ENCODE measurements around the gene C17orf107. TPM values are rescaled to one million over a fixed set of nuclear protein-coding genes. Genes with fewer than 3 reads are reported as not detected.

C17orf107 gene
- polyA plus RNA-seq, 5 donors: 0.52 to 1.8 (median 0.85) TPM

DNA sequence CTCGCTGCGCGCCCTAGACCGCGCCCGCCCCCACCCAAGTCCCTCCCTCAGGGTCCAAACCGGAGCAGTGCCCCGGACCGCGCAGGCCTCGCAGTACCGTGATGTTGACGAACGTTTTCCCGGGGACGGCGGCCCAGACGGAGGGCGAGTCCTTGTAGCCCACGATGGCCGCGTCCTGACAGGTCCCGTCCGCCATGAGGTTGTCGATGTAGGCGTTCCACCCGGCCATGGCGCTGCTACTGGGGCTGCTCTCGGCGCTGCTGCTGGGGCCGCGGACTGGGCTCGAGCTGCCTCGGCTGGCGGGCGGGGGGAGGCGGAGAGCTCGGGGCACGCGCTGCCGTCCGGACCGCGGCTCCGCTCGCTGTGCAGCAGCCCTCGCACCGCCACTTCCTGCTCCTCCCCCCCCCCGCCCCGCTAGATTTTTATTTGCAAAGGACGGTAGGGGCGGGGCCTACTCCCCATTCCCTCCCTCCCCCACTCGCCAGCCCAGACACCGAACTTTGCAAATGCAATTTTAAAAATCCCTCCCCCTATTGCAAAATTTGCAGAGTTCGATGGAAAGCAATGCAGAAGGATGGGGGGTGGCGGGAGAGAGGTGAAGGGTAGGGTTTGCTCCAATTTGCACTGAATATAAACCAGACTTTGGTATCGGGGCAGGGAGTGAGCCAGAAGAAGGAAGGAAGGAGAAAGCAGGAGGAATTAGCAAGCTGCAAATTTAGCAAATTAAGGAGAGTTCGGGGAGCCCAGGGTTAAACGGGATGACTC lies 49.0 kb downstream of the C17orf107 start, which contains the start of gene PFN1:
PFN1 (minus strand) TSS at position 365 of the 765 bp plus-strand sequence; CDS start at position 229, 136 bp downstream.
- DNase-seq: peak; percentile 94

DNA sequence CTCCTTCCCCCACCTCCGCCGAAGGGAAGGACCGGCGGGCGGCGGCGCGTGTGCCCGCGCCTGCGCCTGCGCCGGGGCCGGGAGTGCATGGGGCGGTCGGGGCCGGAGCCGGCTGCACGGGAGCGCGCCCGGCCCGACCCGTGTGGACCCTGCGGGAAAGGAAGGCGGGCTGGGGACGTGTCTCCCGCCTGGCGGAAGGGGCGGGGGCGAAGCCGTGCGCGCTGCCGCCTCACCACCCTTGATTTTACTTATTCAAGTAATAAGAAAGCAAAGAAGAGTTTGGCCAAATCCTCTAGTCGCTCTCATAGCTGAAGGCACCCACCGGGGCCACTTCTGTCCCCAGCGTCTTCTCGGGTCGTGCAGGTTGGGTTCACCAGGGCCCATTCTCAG lies 49.6 kb downstream of the C17orf107 start:
- peak; percentile 90 to 93 for DNase-seq

DNA sequence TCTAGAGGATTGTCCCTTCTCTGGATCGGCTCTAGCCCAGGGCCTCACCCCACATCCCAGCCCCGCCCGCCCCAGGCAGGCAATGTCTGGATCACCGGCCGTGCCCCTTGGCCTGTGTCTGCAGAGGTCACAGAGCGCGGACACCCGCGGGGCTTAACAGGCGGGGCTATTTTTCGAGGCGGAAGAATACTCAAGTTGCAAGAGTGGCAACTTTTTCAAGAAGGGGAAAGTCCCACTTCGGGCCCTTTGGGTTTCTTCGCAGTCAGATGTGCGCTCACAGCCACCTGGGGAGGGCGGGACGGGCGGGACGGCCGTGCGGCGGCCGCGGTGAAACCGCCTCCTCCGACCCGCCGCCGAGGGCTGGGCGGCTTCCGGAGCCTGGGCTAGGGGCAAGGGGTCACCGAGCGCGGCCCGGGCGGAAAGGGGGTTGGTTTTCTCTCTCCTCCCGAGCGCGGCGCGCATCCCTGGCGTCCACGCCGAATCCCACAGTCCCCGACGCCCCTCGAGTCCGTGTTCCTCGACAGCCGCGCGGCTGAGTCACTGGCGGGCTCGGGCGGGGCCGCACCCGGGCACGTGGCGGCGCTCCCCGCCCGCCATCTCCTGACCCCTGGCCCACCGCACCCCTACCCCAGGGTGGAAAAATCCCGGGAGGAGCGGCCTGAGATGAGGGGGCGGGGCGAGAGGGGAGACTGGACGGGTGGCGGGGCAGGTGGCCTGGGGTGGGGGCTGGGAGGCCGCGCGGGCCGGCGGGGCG lies 50.2 kb downstream of the C17orf107 start:
- peak; percentile 46 to 65 for DNase-seq

DNA sequence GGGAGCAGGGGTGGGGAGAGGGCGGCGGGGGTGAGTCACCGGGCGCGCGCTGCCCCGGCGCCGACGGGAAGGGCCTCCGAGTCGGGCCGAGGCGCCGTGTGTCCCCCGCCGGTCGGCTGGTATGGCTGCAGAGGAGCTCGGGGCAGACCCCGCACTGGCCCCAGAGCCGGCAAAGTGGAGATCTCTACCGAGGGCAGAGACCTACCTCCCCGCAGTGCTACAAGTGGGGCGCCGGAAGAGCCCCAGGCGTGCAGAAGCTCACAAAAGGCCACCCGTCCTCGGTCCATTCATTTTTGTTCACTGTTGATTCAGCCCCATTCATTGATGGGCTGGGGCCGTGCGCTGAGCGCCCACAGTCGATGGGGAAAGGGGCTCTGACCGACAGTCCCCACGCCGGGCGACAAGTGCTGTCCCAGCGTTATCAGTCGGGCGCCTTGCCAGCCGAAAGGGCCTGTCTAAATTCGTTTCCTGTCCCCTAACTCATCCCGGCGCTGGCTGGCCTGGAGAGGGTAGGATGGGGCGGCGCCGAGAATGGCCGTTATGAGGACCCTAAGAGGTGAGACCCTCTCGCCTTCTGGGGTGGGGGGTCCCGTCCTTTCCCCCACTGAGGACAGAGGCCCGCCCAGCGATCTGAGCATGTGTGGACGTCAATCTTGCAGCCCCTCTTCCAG lies 50.9 kb downstream of the C17orf107 start:
- DNase-seq: peak; percentile 33 to 45

DNA sequence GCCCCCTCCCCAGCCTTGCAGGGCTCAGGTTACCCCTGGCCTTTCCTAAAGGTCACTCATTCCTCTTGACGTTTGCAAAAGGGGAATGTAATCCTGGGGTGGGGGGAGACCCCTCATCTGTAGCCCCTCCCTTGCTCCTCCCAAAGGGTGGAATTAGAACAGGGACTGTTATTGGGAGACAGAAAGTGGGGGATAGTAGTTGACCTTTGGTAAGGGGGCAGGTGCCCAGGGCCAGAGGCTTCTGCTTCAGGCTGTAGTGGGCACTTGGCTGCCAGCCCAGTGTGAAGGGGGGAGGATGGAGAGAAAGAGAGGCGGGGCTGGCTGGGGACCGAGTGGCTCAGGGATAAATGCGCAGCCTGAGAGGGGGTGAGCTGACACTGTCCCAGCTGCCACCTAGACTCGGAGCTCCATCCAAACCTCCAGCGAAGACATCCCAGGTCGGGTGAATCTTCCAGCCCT lies 51.4 kb downstream of the C17orf107 start, which contains the start of gene ENO3:
ENO3 (plus strand) TSS at position 374 of the 459 bp plus-strand sequence. CDS start 711 bp downstream, outside the sequence.
- no peak for DNase-seq

DNA sequence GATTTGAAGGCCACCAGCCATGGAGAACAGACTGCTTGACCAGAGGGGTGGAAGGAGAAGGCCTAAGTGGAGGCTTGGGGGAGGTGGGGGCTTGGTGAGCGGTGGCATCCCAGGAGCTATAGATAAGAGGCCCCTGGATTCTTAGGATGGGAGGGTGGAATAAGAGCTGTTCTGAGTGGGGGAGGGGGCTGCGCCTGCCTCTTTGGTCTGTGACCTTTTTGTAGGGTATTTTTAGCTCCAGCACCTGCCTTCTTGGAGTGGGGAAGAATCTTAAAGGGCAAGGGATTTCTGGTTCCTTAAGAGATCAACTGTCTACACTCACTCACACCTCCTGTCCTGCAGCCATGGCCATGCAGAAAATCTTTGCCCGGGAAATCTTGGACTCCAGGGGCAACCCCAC lies 52.1 kb downstream of the C17orf107 start:
- DNase-seq: no peak

Other genes starting within 250 kb of the C17orf107 start
- 10 to 100 TPM; 32.8 to 56.6 (median 47.0) TPM for gene PELP1, start 195.4 kb upstream of the C17orf107 start, polyA plus RNA-seq (ENCODE audit: insufficient read depth in 1 of 5, insufficient read length in 5 of 5, low replicate concordance in 1 of 5)
- 10 to 100 TPM; 39.2 to 56.5 (median 44.9) TPM for gene ARRB2, start 188.9 kb upstream of the C17orf107 start, polyA plus RNA-seq (ENCODE audit: insufficient read depth in 1 of 5, insufficient read length in 5 of 5, low replicate concordance in 1 of 5)
- gene MED11, start 168.1 kb upstream of the C17orf107 start, polyA plus RNA-seq (ENCODE audit: insufficient read depth in 1 of 5, insufficient read length in 5 of 5, low replicate concordance in 1 of 5): 10 to 100 TPM; 21.2 to 25.9 (median 24.0) TPM
- gene ZMYND15, start 159.7 kb upstream of the C17orf107 start, polyA plus RNA-seq (ENCODE audit: insufficient read depth in 1 of 5, insufficient read length in 5 of 5, low replicate concordance in 1 of 5): under 1 TPM; 0.34 to 0.87 (median 0.65) TPM
- 10 to 100 TPM; 12.1 to 24.4 (median 16.9) TPM for gene CXCL16, start 159.6 kb upstream of the C17orf107 start, polyA plus RNA-seq (ENCODE audit: insufficient read depth in 1 of 5, insufficient read length in 5 of 5, low replicate concordance in 1 of 5)
- gene TM4SF5, start 127.7 kb upstream of the C17orf107 start, polyA plus RNA-seq (ENCODE audit: insufficient read depth in 1 of 5, insufficient read length in 5 of 5, low replicate concordance in 1 of 5): not detected
- under 1 TPM in 4 of 5 donors, not detected in 1; 0.16 to 0.97 (median 0.35) TPM for gene VMO1, start 113.2 kb upstream of the C17orf107 start, polyA plus RNA-seq (ENCODE audit: insufficient read depth in 1 of 5, insufficient read length in 5 of 5, low replicate concordance in 1 of 5)
- gene GLTPD2, start 110.6 kb upstream of the C17orf107 start, polyA plus RNA-seq (ENCODE audit: insufficient read depth in 1 of 5, insufficient read length in 5 of 5, low replicate concordance in 1 of 5): 1 to 10 TPM in 3 of 5 donors, under 1 TPM in 2; 0.64 to 1.7 (median 1.0) TPM
- gene PSMB6, start 103.4 kb upstream of the C17orf107 start, polyA plus RNA-seq (ENCODE audit: insufficient read depth in 1 of 5, insufficient read length in 5 of 5, low replicate concordance in 1 of 5): 100 to 1,000 TPM in 3 of 5 donors, 10 to 100 TPM in 2; 97.5 to 118 (median 100) TPM
- 10 to 100 TPM; 47.9 to 65.0 (median 60.6) TPM for gene PLD2, start 92.4 kb upstream of the C17orf107 start, polyA plus RNA-seq (ENCODE audit: insufficient read depth in 1 of 5, insufficient read length in 5 of 5, low replicate concordance in 1 of 5)
- gene MINK1, start 66.2 kb upstream of the C17orf107 start, polyA plus RNA-seq (ENCODE audit: insufficient read depth in 1 of 5, insufficient read length in 5 of 5, low replicate concordance in 1 of 5): 10 to 100 TPM; 47.4 to 64.5 (median 57.3) TPM
- gene CHRNE, start 3.6 kb downstream of the C17orf107 start, polyA plus RNA-seq (ENCODE audit: insufficient read depth in 1 of 5, insufficient read length in 5 of 5, low replicate concordance in 1 of 5): 1 to 10 TPM in 2 of 5 donors, under 1 TPM in 3; 0.59 to 1.2 (median 0.94) TPM
- 1 to 10 TPM; 2.4 to 3.5 (median 2.9) TPM for gene GP1BA, start 32.7 kb downstream of the C17orf107 start, polyA plus RNA-seq (ENCODE audit: insufficient read depth in 1 of 5, insufficient read length in 5 of 5, low replicate concordance in 1 of 5)
- gene SLC25A11, start 40.5 kb downstream of the C17orf107 start, polyA plus RNA-seq (ENCODE audit: insufficient read depth in 1 of 5, insufficient read length in 5 of 5, low replicate concordance in 1 of 5): 10 to 100 TPM; 40.1 to 62.0 (median 46.2) TPM
- gene RNF167, start 40.7 kb downstream of the C17orf107 start, polyA plus RNA-seq (ENCODE audit: insufficient read depth in 1 of 5, insufficient read length in 5 of 5, low replicate concordance in 1 of 5): 100 to 1,000 TPM; 105 to 134 (median 122) TPM
- gene PFN1, start 49.0 kb downstream of the C17orf107 start, polyA plus RNA-seq (ENCODE audit: insufficient read depth in 1 of 5, insufficient read length in 5 of 5, low replicate concordance in 1 of 5): 100 to 1,000 TPM; 315 to 670 (median 399) TPM
- gene ENO3, start 51.6 kb downstream of the C17orf107 start, polyA plus RNA-seq (ENCODE audit: insufficient read depth in 1 of 5, insufficient read length in 5 of 5, low replicate concordance in 1 of 5): 100 to 1,000 TPM in 1 of 5 donors, 10 to 100 TPM in 4; 12.8 to 101 (median 15.4) TPM
- 10 to 100 TPM; 73.1 to 88.6 (median 76.3) TPM for gene SPAG7, start 68.3 kb downstream of the C17orf107 start, polyA plus RNA-seq (ENCODE audit: insufficient read depth in 1 of 5, insufficient read length in 5 of 5, low replicate concordance in 1 of 5)
- 10 to 100 TPM; 25.4 to 40.9 (median 32.4) TPM for gene CAMTA2, start 88.1 kb downstream of the C17orf107 start, polyA plus RNA-seq (ENCODE audit: insufficient read depth in 1 of 5, insufficient read length in 5 of 5, low replicate concordance in 1 of 5)
- gene INCA1, start 98.0 kb downstream of the C17orf107 start, polyA plus RNA-seq (ENCODE audit: insufficient read depth in 1 of 5, insufficient read length in 5 of 5, low replicate concordance in 1 of 5): 10 to 100 TPM in 2 of 5 donors, 1 to 10 TPM in 3; 7.1 to 10.9 (median 9.5) TPM
- 10 to 100 TPM; 51.1 to 80.4 (median 58.0) TPM for gene KIF1C, start 98.4 kb downstream of the C17orf107 start, polyA plus RNA-seq (ENCODE audit: insufficient read depth in 1 of 5, insufficient read length in 5 of 5, low replicate concordance in 1 of 5)
- under 1 TPM; 0.17 to 0.27 (median 0.19) TPM for gene SLC52A1, start 135.9 kb downstream of the C17orf107 start, polyA plus RNA-seq (ENCODE audit: insufficient read depth in 1 of 5, insufficient read length in 5 of 5, low replicate concordance in 1 of 5)
- 10 to 100 TPM in 1 of 5 donors, 1 to 10 TPM in 4; 8.1 to 11.8 (median 9.2) TPM for gene ZFP3, start 178.9 kb downstream of the C17orf107 start, polyA plus RNA-seq (ENCODE audit: insufficient read depth in 1 of 5, insufficient read length in 5 of 5, low replicate concordance in 1 of 5)
- gene ZNF232, start 212.3 kb downstream of the C17orf107 start, polyA plus RNA-seq (ENCODE audit: insufficient read depth in 1 of 5, insufficient read length in 5 of 5, low replicate concordance in 1 of 5): 10 to 100 TPM; 17.6 to 46.8 (median 42.0) TPM
- 10 to 100 TPM in 3 of 5 donors, 1 to 10 TPM in 2; 1.8 to 16.7 (median 10.0) TPM for gene USP6, start 216.5 kb downstream of the C17orf107 start, polyA plus RNA-seq (ENCODE audit: insufficient read depth in 1 of 5, insufficient read length in 5 of 5, low replicate concordance in 1 of 5)

Data from right lung (tissue), 5 donors.